ENCODE results near the gene PPP2R5E.

The PPP2R5E gene

GRCh38 chr14:63436286-63437098 is 106.7 kb downstream of the PPP2R5E start:
- Histone ChIP-seq H3K4me2 (ENCODE audit: low read depth, low read length, poor library complexity, severe bottlenecking) (no peak overlapping the region), H4K20me1 (ENCODE audit: low read depth, low read length) (no peaks in the 10 kb centered on the region), H3K79me2 (ENCODE audit: insufficient read depth, low read length) (peaks cover 43% of the 10 kb centered on the region), H3K4me3 (ENCODE audit: insufficient read depth, low read length, poor library complexity, severe bottlenecking) (no peak overlapping the region), H3K9me2 (replicated peaks; ENCODE audit: insufficient read depth, low read length) (no peaks in the 10 kb centered on the region), H3K9me3 (ENCODE audit: insufficient read depth, low read length) (no peaks in the 10 kb centered on the region), H2AFZ (ENCODE audit: low read depth, low read length, severe bottlenecking) (no peak overlapping the region), H3F3A (ENCODE audit: insufficient read depth) (no peaks in the 10 kb centered on the region; the same call in 1 of the 2 replicates), H3K27ac (ENCODE audit: low read depth, low read length) (no peak overlapping the region), H3K9ac (ENCODE audit: low read length) (no peak overlapping the region), H3K27me3 (ENCODE audit: low read length) (no peaks in the 10 kb centered on the region), H3K36me3 (ENCODE audit: low read length) (no peaks in the 10 kb centered on the region)
- TF ChIP-seq EZH2phosphoT487 (conservative IDR thresholded peaks at IDR 0.05; ENCODE audit: low read length): no peak
- TF ChIP-seq, protein P1, sequence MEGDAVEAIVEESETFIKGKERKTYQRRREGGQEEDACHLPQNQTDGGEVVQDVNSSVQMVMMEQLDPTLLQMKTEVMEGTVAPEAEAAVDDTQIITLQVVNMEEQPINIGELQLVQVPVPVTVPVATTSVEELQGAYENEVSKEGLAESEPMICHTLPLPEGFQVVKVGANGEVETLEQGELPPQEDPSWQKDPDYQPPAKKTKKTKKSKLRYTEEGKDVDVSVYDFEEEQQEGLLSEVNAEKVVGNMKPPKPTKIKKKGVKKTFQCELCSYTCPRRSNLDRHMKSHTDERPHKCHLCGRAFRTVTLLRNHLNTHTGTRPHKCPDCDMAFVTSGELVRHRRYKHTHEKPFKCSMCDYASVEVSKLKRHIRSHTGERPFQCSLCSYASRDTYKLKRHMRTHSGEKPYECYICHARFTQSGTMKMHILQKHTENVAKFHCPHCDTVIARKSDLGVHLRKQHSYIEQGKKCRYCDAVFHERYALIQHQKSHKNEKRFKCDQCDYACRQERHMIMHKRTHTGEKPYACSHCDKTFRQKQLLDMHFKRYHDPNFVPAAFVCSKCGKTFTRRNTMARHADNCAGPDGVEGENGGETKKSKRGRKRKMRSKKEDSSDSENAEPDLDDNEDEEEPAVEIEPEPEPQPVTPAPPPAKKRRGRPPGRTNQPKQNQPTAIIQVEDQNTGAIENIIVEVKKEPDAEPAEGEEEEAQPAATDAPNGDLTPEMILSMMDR (IDR thresholded peaks at IDR 0.05; ENCODE audit: insufficient read depth, low read length, poor library complexity, severe bottlenecking): no peak

DNA sequence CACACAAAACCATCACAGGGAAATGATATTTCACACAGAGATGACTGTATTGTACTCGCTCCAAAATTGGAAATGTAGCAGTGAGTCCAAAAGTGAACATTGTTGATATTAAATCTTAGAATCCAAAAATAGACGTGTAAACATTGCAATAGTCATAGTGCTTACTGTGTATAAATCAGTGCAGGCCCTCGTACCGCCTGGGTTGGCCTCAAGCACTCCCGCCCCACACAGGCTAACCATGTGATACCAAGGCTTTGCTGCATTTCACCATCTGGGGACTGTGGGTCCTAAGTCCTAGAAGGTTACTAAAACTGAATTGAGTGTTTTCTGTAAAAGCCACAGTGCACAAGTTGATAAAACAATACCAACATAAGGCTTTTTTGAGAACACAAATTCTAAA is 107.3 kb downstream of the PPP2R5E start:
- Histone ChIP-seq H3K9me3 (ENCODE audit: insufficient read depth, low read length) (no peaks in the 10 kb centered on the region), H3F3A (ENCODE audit: insufficient read depth) (no peaks in the 10 kb centered on the region; the same call in 1 of the 2 replicates), H3K4me2 (ENCODE audit: low read depth, low read length, poor library complexity, severe bottlenecking) (no peak overlapping the region), H3K4me3 (ENCODE audit: insufficient read depth, low read length, poor library complexity, severe bottlenecking) (no peak overlapping the region), H4K20me1 (ENCODE audit: low read depth, low read length) (no peaks in the 10 kb centered on the region), H3K9me2 (replicated peaks; ENCODE audit: insufficient read depth, low read length) (no peaks in the 10 kb centered on the region), H3K27ac (ENCODE audit: low read depth, low read length) (no peak overlapping the region), H3K27me3 (ENCODE audit: low read length) (no peaks in the 10 kb centered on the region), H3K36me3 (ENCODE audit: low read length) (no peaks in the 10 kb centered on the region), H2AFZ (ENCODE audit: low read depth, low read length, severe bottlenecking) (no peak overlapping the region), H3K79me2 (ENCODE audit: insufficient read depth, low read length) (peaks cover 40% of the 10 kb centered on the region), H3K9ac (ENCODE audit: low read length) (no peak overlapping the region)
- no peak for TF ChIP-seq EZH2phosphoT487 (conservative IDR thresholded peaks at IDR 0.05; ENCODE audit: low read length)
- TF ChIP-seq, protein P1 (IDR thresholded peaks at IDR 0.05; ENCODE audit: insufficient read depth, low read length, poor library complexity, severe bottlenecking): no peak

DNA sequence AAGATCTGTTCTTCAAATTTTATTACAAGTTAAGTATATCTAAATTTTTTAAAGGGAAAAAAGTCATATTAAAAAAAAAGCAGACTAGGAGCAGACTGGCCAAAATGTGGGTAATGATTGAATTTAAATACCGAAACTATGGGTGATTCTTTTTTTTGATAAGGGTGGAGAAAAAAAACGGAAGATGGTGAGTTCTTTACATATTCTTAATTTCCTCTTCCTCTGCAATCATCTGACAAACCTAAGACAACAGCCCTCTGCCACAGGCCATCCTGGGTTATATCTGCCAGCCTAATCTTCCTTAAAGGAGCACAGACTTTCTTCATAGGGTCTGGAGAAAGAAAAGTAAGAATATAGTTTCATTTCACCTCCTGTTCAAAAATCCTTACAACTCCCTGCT is 108.0 kb downstream of the PPP2R5E start:
- H3K9ac ChIP-seq (ENCODE audit: low read length): no peak overlapping the region
- no peaks in the 10 kb centered on the region for H3K27me3 ChIP-seq (ENCODE audit: low read length)
- H3K27ac ChIP-seq (ENCODE audit: low read depth, low read length): no peak overlapping the region
- H4K20me1 ChIP-seq (ENCODE audit: low read depth, low read length): no peaks in the 10 kb centered on the region
- H3K4me3 ChIP-seq (ENCODE audit: insufficient read depth, low read length, poor library complexity, severe bottlenecking): no peak overlapping the region
- H3K4me2 ChIP-seq (ENCODE audit: low read depth, low read length, poor library complexity, severe bottlenecking): no peak overlapping the region
- no peaks in the 10 kb centered on the region for H3K9me2 ChIP-seq (replicated peaks; ENCODE audit: insufficient read depth, low read length)
- H2AFZ ChIP-seq (ENCODE audit: low read depth, low read length, severe bottlenecking): no peak overlapping the region
- H3F3A ChIP-seq (ENCODE audit: insufficient read depth): no peaks in the 10 kb centered on the region; the same call in 1 of the 2 replicates
- no peaks in the 10 kb centered on the region for H3K36me3 ChIP-seq (ENCODE audit: low read length)
- H3K9me3 ChIP-seq (ENCODE audit: insufficient read depth, low read length): no peaks in the 10 kb centered on the region
- no peak for TF ChIP-seq EZH2phosphoT487 (conservative IDR thresholded peaks at IDR 0.05; ENCODE audit: low read length)
- TF ChIP-seq, protein P1 (IDR thresholded peaks at IDR 0.05; ENCODE audit: insufficient read depth, low read length, poor library complexity, severe bottlenecking): no peak
- H3K79me2 ChIP-seq (ENCODE audit: insufficient read depth, low read length): peaks cover 39% of the 10 kb centered on the region
